Measurements from ENCODE around the gene ROS1. TPM values are rescaled to one million over a fixed set of nuclear protein-coding genes. Genes with fewer than 3 reads are reported as not detected.

Gene ROS1
- total RNA-seq, 1 donor from 2014 or later, result 0.14 TPM

DNA sequence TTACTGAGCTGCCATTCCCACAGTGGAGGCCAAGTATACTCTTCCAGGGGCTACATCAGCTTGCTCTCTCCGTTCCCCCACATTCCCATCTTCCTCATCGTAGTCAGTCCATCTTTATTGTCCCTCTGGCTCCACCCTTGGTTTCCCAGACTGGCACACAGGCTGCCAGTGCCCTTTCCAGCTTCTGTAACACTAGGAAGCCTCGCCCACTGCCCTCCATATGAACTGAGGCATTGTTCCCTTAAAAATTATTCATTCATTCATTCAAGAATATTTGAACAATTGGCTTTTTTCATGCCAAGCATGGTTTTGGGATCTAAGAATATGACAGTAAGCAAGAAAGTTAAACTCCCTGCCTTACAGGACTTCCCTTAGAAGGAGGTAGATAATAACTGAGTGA lies 14.3 kb downstream of the ROS1 start:
- H3K4me3 Mint-ChIP-seq (ENCODE audit: low read depth), result no peak overlapping the region
- no peak for DNase-seq (ENCODE audit: low spot score, unreplicated experiment)
- no peaks in the 10 kb centered on the region for H3K27me3 Mint-ChIP-seq
- no peaks in the 10 kb centered on the region for H3K36me3 Mint-ChIP-seq (ENCODE audit: insufficient read depth)
- no peak overlapping the region for H3K27ac Mint-ChIP-seq
- no peaks in the 10 kb centered on the region for H3K9me3 Mint-ChIP-seq (ENCODE audit: low read depth)
- H3K4me1 Mint-ChIP-seq (ENCODE audit: low read depth), result peaks cover 23% of the 10 kb centered on the region
- TF ChIP-seq, protein P1, sequence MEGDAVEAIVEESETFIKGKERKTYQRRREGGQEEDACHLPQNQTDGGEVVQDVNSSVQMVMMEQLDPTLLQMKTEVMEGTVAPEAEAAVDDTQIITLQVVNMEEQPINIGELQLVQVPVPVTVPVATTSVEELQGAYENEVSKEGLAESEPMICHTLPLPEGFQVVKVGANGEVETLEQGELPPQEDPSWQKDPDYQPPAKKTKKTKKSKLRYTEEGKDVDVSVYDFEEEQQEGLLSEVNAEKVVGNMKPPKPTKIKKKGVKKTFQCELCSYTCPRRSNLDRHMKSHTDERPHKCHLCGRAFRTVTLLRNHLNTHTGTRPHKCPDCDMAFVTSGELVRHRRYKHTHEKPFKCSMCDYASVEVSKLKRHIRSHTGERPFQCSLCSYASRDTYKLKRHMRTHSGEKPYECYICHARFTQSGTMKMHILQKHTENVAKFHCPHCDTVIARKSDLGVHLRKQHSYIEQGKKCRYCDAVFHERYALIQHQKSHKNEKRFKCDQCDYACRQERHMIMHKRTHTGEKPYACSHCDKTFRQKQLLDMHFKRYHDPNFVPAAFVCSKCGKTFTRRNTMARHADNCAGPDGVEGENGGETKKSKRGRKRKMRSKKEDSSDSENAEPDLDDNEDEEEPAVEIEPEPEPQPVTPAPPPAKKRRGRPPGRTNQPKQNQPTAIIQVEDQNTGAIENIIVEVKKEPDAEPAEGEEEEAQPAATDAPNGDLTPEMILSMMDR (IDR thresholded peaks at IDR 0.05; ENCODE audit: unreplicated experiment), result no peak

DNA sequence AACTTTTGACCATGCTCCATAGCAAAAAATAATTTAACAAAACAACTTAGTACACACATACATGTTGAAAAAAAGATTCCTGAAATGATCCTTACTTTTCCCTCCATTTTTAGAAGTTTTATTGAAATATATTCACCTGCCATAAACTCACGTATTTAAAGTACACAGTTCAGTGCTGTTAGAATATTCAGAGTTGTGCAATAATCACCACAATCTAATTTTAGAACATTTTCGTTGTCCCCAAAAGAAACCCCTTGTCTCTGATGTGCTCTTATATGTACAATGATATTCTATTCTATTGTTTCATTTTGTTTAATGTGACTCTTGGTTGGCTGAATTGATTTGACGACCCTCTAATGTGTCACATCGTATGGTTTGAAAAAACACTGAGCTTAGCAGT lies 15.9 kb downstream of the ROS1 start:
- H3K27ac Mint-ChIP-seq, result no peak overlapping the region
- H3K36me3 Mint-ChIP-seq (ENCODE audit: insufficient read depth), result no peaks in the 10 kb centered on the region
- TF ChIP-seq, protein P1 (IDR thresholded peaks at IDR 0.05; ENCODE audit: unreplicated experiment), result no peak
- H3K4me3 Mint-ChIP-seq (ENCODE audit: low read depth), result no peak overlapping the region
- no peaks in the 10 kb centered on the region for H3K9me3 Mint-ChIP-seq (ENCODE audit: low read depth)
- no peaks in the 10 kb centered on the region for H3K27me3 Mint-ChIP-seq
- H3K4me1 Mint-ChIP-seq (ENCODE audit: low read depth), result peaks cover 17% of the 10 kb centered on the region
- no peak for DNase-seq (ENCODE audit: low spot score, unreplicated experiment)

DNA sequence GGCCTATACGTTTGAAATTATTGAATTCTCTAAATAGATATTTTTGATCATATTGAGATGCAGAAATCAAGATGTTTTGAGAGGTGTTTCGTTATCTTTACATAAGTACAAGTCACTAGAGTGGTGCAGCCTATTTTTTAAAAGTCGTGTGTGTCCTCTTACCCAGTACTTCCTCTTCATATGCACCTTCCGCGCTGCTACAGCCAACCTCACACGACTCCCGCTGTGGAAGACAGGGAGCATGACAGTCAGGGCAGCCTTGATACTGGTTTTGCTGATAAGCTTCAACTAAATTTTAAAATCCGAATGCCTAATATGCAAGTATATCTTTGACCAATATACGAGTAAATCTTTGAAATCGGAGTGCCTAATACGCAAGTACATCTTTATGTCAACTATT lies 16.3 kb downstream of the ROS1 start:
- no peak overlapping the region for H3K27ac Mint-ChIP-seq
- no peaks in the 10 kb centered on the region for H3K27me3 Mint-ChIP-seq
- H3K4me3 Mint-ChIP-seq (ENCODE audit: low read depth), result no peak overlapping the region
- no peaks in the 10 kb centered on the region for H3K9me3 Mint-ChIP-seq (ENCODE audit: low read depth)
- TF ChIP-seq, protein P1 (IDR thresholded peaks at IDR 0.05; ENCODE audit: unreplicated experiment), result no peak
- H3K4me1 Mint-ChIP-seq (ENCODE audit: low read depth), result peaks cover 13% of the 10 kb centered on the region
- H3K36me3 Mint-ChIP-seq (ENCODE audit: insufficient read depth), result no peaks in the 10 kb centered on the region
- DNase-seq (ENCODE audit: low spot score, unreplicated experiment), result no peak

DNA sequence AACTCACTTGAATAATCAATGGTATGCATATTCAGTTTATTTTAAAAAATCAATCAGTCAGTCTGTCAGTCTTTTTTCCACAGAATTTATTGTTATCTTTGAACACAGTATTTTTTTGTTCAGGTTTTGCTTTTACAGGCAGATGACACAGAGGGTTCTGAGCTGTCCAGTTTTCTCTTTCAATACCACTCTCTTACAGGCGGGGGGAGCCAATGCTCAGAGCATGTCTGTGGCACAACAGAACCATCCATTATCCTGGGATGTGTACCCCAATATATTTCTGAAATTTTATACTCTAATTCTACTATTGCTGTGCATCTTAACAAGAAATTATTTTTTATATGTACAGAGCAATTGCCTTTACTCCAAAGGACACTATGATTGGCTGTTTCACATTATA lies 21.2 kb downstream of the ROS1 start:
- Mint-ChIP-seq H3K27me3 (no peaks in the 10 kb centered on the region), H3K27ac (no peak overlapping the region), H3K4me3 (ENCODE audit: low read depth) (no peak overlapping the region), H3K36me3 (ENCODE audit: insufficient read depth) (no peaks in the 10 kb centered on the region), H3K9me3 (ENCODE audit: low read depth) (no peaks in the 10 kb centered on the region), H3K4me1 (ENCODE audit: low read depth) (no peaks in the 10 kb centered on the region)
- TF ChIP-seq, protein P1 (IDR thresholded peaks at IDR 0.05; ENCODE audit: unreplicated experiment), result no peak
- DNase-seq (ENCODE audit: low spot score, unreplicated experiment), result no peak

DNA sequence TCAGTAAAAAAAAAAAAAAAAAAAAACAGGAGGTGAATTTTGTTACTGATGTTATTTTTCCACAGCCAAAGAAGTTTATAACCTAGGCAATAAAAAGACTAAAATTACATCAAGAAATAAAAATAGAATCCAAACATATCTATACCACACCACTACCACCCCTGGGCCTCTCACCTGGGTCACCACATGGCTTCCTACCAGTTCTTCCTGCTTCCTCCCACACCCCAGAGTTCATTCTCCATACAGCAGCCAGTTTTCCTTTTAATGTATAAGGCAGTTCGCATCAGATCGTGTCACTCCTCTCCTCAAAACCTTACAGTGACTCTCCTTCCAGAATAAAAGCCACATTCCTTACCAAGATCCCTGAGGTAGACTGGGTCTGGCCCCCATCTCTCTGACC lies 23.9 kb downstream of the ROS1 start:
- DNase-seq (ENCODE audit: low spot score, unreplicated experiment), result no peak
- Mint-ChIP-seq H3K4me3 (ENCODE audit: low read depth) (no peak overlapping the region), H3K27ac (no peak overlapping the region), H3K27me3 (no peaks in the 10 kb centered on the region), H3K4me1 (ENCODE audit: low read depth) (peaks cover 6% of the 10 kb centered on the region), H3K36me3 (ENCODE audit: insufficient read depth) (no peaks in the 10 kb centered on the region), H3K9me3 (ENCODE audit: low read depth) (no peaks in the 10 kb centered on the region)
- TF ChIP-seq, protein P1 (IDR thresholded peaks at IDR 0.05; ENCODE audit: unreplicated experiment), result no peak
